ENCODE data around the gene STARD10.

Gene STARD10

GRCh38 chr11:72778535-72779494, 15.0 kb downstream of the STARD10 start:
- DNase-seq, result no peak

- DNase-seq, result no peak
These were observed 16.0 kb downstream of the STARD10 start for GRCh38 chr11:72777755-72778278.

GRCh38 chr11:72776844-72777754, 16.7 kb downstream of the STARD10 start:
- no peak for DNase-seq

GRCh38 chr11:72776117-72776843, 17.6 kb downstream of the STARD10 start:
- no peak for DNase-seq

- DNase-seq, result no peak
These were observed 18.3 kb downstream of the STARD10 start for GRCh38 chr11:72775288-72776110.

- no peak for DNase-seq
These were observed 19.3 kb downstream of the STARD10 start for GRCh38 chr11:72774499-72774898.

- DNase-seq, result no peak
These were observed 20.2 kb downstream of the STARD10 start for GRCh38 chr11:72773696-72774095.

- DNase-seq, result no peak
These were observed 20.6 kb downstream of the STARD10 start for GRCh38 chr11:72773291-72773690.

- DNase-seq, result no peak
These were observed 21.8 kb downstream of the STARD10 start for GRCh38 chr11:72772059-72772458.

- DNase-seq, result no peak
These were observed 22.3 kb downstream of the STARD10 start for GRCh38 chr11:72771507-72771906.

- DNase-seq, result no peak
These were observed 23.0 kb downstream of the STARD10 start for GRCh38 chr11:72770799-72771198.

- DNase-seq, result no peak
These were observed 24.2 kb downstream of the STARD10 start for GRCh38 chr11:72769680-72770079.

- DNase-seq, result no peak
These were observed 25.3 kb downstream of the STARD10 start for GRCh38 chr11:72768581-72768980.

GRCh38 chr11:72767203-72768062, 26.4 kb downstream of the STARD10 start:
- no peak for DNase-seq

- no peak for DNase-seq
These were observed 27.5 kb downstream of the STARD10 start for GRCh38 chr11:72766152-72766902.

- no peak for DNase-seq
These were observed 29.3 kb downstream of the STARD10 start for GRCh38 chr11:72764503-72764902.

GRCh38 chr11:72763823-72764222, 30.0 kb downstream of the STARD10 start:
- no peak for DNase-seq

- DNase-seq, result no peak
These were observed 31.1 kb downstream of the STARD10 start for GRCh38 chr11:72762641-72763304.
